GM21526 (cell line): ENCODE measurements around the gene ZSWIM4.

Source experiments
- ATAC-seq: cut with Tn5 transposase; IDR thresholded peaks from one replicate; pipeline ENCODE4 v1.9.1; 2021; ENCODE audit warnings: moderate library complexity; ENCODE audit not compliant: unreplicated experiment, low FRiP score

Gene ZSWIM4

DNA sequence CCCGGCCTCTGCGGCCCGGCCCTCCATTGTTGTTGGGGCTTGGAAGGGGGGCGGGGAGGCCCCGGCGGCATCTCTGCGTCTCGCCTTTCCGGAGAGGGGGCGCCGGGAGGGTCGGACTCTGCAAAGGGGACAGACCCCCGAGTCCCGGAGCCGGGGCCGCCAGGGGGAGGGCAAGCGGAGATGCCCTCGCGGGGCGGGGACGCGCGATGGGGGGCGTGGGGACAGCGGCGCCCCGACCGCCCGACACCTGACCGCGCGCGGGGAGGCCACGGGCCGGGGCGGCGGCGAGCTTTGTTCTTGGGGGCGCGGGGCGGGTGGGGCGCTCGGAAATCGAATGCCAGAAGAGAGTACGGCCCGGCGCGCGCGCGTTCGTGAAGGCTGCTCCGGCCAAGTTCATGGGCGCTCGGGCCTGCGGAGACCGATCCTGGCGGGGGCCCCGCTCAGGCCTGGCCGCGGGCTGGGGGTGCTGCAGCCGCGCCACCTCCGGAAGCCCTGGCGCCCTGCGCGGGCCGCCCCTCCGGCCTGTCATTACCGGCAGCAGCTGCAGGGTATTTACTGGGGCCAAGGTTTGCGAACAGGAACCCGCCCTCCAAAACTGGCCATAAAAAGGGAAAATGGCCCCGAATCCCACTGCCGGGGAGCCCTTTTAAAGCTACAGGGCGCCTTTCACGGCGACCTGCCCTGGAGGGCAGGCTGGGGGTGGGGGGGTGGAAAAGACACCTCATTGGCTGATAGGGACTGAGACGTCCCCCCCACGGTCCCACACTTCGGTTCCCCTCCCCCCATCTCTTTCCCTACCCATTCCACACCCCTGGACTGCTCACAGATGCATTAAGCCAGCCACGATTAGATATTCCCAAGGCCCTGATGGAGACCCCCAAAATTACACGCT, 70.6 kb downstream of the ZSWIM4 start:
- no peak for ATAC-seq

DNA sequence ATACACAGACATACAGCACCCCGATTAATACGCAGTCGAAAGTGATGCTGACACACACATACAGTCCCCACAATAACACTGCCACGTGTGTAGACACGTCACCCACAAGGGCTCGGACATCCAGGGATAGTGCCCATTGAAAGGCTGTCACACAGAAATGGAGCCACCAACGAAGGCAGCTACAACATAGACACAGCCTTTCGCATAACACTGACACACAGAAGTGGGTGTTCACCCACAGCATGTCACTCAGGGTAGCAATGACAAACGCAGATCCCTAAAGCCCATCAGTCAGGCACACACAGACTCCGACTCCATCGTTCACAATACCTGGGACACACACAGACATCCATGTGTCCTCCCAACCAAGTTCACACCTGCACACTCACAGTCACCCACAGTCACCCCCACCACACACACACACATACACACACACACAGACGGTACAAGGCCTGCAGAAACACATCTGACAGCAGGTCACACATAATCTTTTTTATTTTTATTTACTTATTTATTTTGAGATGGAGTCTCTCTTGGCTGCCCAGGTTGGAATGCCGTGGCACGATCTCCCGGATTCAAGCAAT, 71.3 kb downstream of the ZSWIM4 start:
- ATAC-seq, result no peak

DNA sequence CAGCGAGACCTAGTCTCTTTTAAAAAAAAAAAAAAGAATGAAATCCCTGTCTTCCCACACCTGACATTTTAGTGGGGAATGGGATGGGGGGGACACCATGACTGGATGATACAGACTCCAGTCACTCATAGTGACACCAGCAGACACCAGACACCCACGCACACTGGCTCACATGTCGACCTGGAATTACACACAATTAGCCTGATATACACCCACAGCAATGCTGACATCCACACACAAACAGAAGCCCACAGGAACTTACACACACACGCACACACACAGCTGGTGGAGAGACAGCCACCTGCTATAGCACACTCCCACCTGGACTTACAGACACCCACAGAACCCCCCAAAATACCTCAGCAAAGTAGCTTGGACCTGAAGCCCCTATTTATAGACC, 73.4 kb downstream of the ZSWIM4 start:
- no peak for ATAC-seq

DNA sequence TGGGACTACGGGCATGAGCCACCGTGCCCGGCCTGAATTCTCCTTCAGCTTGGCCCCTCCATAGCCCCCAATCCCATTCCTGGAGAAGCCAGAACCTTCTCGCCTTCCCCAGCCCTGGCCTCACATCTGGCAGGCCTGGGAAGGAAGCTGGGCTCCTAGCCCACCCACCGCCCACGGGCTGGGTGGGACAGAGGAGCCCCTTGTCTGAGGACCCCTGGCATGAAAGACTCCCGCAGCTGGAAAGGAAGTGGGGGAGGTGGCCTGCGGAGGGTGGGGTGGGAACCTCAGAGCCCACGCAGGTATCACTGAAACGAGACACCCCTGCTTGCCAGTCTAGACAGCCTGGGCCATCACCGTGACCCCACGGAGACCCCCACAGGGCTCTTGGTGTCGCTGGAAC, 74.0 kb downstream of the ZSWIM4 start:
- no peak for ATAC-seq

DNA sequence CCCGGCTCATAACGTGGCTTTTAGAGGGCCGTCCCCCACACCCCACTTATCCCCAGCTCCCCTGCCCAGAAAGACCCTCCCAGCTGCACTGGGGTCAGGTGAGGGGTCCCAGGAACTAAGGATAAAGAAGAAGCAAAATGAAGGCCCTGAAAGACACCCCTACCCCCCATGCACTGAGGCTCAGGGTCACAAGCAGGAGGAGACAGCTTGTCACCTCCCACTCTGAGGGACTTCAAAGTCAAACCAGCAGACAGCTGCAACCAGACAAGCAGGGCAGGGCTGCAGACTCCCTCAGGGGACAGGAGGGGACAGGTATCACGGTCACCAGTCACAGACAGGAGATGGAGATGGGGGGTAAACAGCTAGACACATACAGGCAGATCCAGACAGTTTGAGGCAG, 75.6 kb downstream of the ZSWIM4 start:
- no peak for ATAC-seq

DNA sequence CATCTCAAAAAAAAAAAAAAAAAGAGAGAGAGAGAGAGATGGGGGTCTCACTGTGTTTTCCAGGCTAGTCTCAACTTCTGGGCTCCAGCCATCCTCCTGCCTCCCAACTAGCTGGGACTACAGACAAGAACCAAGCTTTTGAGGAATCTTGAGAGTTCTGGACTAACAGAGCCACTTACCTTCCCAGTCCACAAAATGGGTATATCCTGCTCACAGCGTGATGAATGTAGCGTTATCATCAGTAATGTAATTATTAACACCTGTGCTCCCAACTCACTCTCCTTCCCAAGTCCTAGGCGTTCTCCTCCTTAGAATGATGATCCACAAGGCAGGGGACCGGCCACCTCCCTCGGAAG, 77.1 kb downstream of the ZSWIM4 start:
- no peak for ATAC-seq

DNA sequence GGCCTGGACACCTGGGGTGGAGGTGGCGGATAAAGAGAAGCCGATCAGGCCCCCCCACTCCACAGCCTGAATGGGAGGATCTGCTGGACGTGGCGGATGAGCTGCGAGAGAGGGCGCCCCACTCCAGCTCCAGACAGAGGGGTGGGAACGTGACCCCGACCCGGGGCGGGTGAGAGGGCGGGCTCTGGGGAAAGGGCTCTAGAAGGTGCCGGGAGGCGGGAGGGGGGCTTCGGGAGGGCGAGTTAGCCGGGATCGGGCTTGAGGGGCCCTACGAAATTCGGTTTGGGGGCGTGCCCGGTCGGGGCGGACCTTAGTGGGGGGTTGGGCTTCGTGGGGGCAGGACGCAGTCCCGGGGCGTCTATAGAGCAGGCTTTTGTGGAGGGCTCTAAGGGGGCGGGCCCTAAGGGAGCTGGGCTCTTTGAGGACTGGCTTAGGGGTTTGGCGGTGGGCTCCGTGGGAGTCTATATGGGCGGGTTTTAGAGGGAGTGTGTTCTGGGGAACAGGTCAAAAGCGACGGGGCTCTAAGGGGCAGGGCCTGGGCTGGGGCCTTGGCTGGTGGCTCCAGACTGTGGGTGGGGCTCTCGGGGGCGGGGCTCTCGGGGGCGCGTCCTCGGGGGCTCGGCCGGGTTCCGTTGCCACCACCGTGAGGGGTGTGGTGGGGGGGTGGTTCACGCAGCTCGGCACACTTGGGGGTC, 77.6 kb downstream of the ZSWIM4 start:
- no peak for ATAC-seq

DNA sequence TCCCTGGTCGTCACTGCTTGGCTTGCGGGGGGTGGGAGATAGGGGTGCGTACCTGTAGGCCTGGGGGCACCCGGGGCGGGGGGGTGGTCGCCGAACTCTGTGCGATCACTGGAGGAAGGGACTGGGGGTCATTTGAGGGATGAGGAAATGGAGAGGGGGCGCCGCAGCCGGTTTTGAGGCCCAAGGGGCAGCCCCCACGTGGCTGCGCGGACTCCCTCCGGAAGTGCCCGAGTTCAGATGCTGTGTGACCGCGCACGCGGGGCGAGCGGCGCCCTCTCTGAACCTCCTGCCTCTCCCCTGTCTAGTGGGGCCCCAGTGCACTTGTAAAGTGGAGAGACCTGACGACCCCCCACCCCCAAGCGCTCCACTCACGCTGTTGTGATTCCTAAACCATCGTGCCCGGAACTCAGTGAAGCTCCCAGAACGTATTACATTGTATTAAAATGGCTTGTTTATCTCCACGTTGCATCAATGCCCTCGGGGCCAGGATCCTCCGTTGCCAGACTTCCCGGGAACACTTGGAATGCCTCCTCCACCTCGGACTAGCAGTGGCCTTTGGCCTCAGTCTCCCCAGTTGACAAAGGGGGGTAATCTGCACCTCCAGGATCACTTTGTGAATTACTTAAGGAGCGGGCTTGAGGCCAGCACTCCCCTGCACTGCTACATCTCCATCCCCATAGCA, 78.7 kb downstream of the ZSWIM4 start:
- ATAC-seq, result no peak

DNA sequence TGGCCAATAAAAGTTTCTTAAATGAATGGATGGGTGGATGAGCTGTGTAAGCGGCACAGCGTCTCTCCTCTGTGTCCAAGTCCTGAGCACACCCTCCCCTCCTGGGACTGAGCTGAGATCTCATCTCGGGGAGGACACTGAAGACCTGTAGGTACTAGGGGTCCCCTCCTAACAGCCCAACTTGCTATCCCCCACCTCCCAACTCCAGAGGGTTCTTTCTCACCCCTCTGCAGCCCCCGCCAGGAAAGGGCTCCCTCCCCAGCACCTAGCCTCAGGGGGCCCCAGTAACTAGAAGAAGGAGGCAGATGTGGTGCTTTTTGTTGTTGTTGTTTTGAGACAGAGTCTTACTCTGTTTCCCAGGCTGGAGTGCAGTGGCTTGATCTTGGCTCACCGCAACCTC, 80.6 kb downstream of the ZSWIM4 start:
- no peak for ATAC-seq

DNA sequence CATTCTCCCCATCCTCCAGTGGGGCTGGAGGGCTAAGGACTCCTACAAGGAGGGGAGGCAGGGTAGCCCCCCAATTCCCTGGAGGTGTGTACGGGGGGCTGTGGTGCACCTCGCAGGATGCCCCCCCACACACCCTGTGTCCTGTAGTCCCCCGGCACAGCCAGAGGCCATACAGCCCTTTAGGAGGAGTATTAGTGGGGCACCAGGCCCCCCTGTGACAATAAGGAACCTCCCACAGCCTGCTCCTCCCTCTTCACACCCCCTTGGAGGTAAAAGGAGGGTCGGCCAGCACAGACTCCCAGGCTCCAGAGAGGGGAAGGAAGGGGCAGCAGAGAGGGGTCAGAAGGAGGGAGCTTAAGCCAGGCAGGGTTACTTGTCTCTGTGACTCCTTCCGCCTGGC, 81.6 kb downstream of the ZSWIM4 start, which contains the start of gene NANOS3:
Gene NANOS3 (plus strand): TSS at position 301 of the 400 bp plus-strand sequence. CDS start 115 bp downstream, outside the sequence.
- no peak for ATAC-seq

DNA sequence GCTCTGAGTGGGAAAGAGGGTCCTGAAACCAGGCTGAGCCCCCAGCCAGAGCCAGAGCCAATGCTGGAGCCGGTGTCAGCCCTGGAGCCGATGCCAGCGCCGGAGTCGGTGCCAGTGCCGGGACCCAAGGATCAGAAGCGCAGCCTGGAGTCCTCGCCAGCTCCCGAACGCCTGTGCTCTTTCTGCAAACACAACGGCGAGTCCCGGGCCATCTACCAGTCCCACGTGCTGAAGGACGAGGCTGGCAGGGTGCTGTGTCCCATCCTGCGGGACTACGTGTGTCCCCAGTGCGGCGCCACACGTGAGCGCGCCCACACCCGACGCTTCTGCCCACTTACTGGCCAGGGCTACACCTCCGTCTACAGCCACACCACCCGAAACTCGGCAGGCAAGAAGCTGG, 82.1 kb downstream of the ZSWIM4 start:
- no peak for ATAC-seq

DNA sequence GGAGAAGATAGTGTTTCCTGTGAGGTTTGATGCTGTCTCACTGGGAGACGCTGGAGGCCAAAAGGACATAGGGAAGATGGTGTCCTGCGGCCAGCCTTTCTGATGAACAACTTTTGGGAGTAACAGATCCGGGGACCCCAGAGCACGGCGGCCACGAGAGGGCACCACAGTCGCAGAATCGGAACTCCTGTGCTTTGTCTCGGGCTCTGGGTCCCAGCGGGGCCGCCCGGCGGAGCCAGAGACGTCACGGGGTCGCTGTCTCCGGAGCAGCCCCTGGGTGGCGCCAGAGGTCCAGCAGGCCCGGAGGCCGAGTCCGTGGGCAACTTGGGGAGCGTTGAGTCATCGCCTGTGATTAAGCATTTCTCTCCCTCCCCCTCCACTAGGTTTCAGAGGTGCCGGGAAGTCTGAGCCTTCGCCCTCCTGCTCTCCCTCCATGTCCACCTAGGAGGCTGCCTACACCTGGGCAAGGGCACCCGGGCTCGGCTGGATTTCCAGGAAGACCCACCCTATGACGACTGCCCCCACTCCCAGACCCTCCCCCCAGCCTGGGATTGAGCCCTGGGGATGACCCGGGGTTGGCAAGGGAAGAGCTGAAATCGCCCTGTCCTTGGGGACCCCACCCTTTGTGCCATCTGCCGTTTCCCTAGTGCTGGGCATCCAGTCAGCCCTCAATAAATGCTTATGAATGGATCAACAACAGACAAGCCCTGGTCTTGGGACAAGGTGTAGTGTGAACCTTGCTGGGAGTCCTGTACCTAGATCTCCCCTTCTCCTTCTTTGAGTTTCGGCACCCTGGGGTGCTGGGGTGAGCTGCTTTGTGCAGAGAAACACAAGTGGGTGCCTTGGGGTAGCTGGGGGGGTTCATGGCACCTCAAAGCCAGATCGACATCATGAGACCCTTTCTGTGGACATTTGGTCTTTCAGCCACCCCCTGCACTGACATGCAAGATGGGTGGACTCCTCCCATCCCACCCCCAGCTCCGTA, 85.1 kb downstream of the ZSWIM4 start:
- peak; percentile 77 for ATAC-seq

DNA sequence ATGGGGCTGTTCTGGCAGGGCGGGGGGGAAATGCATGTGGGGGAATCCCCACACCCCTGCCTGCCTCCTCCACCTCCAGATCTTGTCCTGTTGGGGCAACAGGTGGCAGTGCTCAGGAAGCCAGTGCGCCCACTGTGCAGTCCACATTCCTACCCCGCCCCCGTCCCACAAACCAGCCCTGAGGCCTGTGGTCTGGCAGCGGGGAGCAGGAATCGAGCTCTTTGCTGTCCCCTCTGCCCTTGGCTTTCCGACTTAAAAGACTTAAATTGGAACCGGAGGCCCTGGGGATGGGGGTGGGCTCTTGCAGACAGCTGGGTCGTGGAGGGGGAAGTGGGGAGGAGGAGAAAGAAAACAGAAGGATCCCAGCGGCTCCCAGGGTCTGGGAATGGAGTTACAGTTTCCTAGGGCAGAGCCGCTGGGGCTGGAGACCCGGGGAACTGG, 86.0 kb downstream of the ZSWIM4 start:
- no peak for ATAC-seq
